HG03442 (cell line): ENCODE data around the gene TTC13.

Source experiments
- ATAC-seq: cut with Tn5 transposase; IDR thresholded peaks from one replicate; pipeline ENCODE4 v1.9.1; 2021; ENCODE audit warnings: mild to moderate bottlenecking, moderate library complexity; ENCODE audit not compliant: unreplicated experiment

TTC13 gene

DNA sequence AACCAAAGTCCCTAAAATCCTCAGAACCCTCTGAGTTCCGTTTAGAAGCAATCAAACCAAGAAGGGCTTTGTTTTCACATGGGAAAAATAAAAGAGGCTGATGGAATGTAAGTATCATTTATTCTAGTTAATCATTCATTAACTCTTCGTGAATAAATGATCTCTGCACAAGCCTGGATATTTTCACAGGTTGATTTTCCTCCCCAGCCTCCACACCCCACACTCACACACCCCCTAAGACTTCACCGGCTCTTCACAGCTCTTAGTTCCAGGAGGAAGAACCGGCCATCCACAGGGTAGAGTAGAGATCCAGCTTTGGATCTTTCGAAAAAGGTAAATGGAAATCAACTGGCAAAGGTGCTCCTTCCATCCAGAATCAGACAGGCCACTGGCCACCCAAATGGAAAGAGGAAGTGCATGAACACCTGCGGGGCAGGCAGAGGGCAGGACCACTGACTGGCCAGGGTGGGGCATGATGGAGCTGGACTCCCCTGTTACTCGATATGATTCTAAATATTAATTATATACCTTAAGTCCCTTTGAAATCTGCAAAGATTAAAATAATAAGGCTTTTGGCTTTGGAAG lies 120.3 kb downstream of the TTC13 start:
- ATAC-seq: no peak

DNA sequence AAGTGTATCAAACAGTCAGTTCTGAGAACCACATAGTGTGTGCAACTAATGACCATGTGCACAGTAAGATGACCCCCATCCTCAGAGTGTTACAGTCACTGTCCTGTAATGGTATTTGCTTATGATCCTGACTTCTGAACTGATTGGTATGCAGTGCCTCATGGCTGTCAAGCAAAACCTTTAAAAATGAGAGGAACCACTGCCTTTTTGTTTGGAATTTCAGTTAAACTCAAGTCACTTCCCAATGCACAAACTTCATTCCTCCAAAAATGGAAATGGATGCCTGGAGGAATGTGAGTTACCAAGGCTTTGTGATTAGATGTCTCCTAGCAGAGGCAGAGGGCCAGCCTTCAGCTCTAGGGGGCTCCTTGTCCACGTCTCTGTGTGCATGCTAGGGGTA lies 120.8 kb downstream of the TTC13 start:
- ATAC-seq: no peak

DNA sequence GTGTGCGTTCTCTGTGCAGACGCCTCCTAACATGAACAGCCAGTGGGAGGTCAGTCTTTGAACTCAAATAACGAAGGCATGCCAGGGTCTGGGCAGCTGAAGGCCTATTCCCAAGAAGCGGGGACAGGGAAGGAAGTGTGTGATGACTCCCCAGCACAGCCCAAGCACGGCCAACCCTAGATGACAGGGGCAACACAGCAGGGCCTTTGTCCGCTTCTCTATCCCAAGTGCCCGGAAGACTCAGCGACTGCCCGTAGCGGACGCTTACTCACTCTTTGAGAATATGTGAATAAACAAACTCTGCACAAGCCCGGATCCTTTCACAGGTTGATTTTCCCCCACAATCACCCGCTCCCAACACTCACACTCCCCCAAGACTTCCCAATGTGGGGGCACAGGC lies 121.6 kb downstream of the TTC13 start:
- no peak for ATAC-seq
